ENCODE data around the gene AUTS2.

Gene AUTS2

GRCh38 chr7:69598081-69598486, at the start of gene AUTS2:
AUTS2 (plus strand) TSS chr7:69598475; CDS start chr7:69599654, 1,179 bp downstream.
- peak in 1 of 2 donors; percentile 43 for DNase-seq (ENCODE audit: low read depth in 2 of 2)

DNA sequence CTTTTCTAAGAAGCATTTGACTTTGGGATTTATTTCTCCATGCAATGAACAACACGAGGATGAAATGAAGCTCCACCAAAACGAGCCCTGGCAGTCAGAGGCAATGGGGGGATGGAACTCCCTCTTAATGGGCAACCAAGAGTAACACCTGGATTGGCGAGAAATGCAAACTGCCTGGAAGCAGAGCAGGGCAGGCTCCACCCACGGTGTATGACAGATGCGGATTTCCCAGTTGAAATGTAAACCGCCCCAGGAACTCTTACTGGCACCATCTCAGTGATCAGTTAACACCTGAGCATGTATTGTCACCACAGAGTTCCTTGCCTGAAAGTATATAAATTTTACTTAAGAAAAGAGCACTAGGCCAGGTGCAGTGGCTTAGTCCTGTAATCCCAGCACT, 47.3 kb upstream of the AUTS2 start:
- DNase-seq (ENCODE audit: low read depth in 2 of 2), result no peak

- DNase-seq (ENCODE audit: low read depth in 2 of 2), result no peak
Measured at GRCh38 chr7:69553190-69553589, 45.1 kb upstream of the AUTS2 start.

- no peak for DNase-seq (ENCODE audit: low read depth in 2 of 2)
Measured at GRCh38 chr7:69561266-69561960, 36.9 kb upstream of the AUTS2 start.

- no peak for DNase-seq (ENCODE audit: low read depth in 2 of 2)
Measured at GRCh38 chr7:69564454-69565417, 33.5 kb upstream of the AUTS2 start.

DNA sequence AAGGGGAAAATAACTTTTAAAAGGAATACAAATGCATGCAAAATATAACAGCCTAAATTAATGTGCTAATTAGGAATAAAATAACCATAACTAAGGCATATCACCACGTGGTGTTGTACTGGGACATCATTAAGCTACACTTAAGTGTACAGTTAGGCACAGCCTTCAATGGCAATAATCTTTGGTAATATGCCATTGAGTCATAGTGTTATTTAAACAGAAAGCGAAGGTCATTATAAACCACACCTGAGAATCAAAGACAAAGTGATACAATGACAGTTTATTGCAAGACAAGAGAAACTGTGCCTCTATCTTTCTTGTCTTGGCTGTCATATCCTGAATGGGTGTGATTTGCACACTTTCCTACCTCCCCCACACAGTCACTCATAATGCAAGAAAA, 30.5 kb upstream of the AUTS2 start:
- no peak for DNase-seq (ENCODE audit: low read depth in 2 of 2)

DNA sequence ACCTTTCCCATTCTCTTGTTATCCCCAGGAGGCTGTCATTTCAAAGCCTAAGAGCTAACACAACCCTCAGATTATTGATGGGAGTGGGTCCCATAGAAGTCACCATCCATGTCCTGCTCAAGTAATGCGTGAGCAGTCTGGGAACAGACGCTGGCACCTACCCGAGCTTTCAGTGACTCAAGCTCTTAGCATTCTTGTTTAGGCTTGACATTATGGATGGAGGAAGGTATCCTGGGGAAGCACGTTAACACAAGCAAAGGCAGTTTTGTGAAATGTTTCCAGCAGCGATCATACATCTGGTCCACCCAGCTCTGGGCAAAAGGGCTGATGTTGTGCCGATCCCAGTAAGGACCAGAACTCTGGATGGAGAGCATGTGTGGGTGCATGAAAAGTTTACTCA, 30.0 kb upstream of the AUTS2 start:
- DNase-seq (ENCODE audit: low read depth in 2 of 2), result no peak

- DNase-seq (ENCODE audit: low read depth in 2 of 2), result no peak
Measured at GRCh38 chr7:69575651-69576050, 22.6 kb upstream of the AUTS2 start.

GRCh38 chr7:69577221-69577620, 21.1 kb upstream of the AUTS2 start:
- DNase-seq (ENCODE audit: low read depth in 2 of 2), result no peak

GRCh38 chr7:69585169-69585568, 13.1 kb upstream of the AUTS2 start:
- no peak for DNase-seq (ENCODE audit: low read depth in 2 of 2)

DNA sequence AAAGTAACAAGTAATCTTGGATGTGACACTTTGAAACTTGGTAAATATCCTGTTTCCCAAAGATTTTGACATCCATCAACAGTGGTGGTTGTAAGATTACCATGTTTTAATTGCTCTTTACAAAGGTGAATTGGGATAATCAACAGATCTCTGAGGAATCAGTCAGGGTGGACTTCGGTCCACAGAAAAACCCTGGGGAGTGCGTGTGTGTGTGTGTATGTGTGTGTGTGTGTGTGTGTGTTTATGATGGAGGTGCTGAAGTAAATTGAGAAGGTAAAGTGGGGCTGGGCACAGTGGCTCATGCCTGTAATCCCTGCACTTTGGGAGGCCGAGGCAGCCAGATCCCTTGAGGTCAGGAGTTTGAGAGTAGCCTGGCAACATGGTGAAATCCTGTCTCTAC, 12.0 kb upstream of the AUTS2 start:
- DNase-seq (ENCODE audit: low read depth in 2 of 2), result no peak

GRCh38 chr7:69588773-69589172, 9.5 kb upstream of the AUTS2 start:
- no peak for DNase-seq (ENCODE audit: low read depth in 2 of 2)

- DNase-seq (ENCODE audit: low read depth in 2 of 2), result no peak
Measured at GRCh38 chr7:69591805-69592204, 6.5 kb upstream of the AUTS2 start.

GRCh38 chr7:69593511-69593910, 4.8 kb upstream of the AUTS2 start:
- DNase-seq (ENCODE audit: low read depth in 2 of 2), result no peak

- no peak for DNase-seq (ENCODE audit: low read depth in 2 of 2)
Measured at GRCh38 chr7:69595415-69595814, 2.9 kb upstream of the AUTS2 start.

- DNase-seq (ENCODE audit: low read depth in 2 of 2), result no peak
Measured at GRCh38 chr7:69596056-69596455, 2.2 kb upstream of the AUTS2 start.

DNA sequence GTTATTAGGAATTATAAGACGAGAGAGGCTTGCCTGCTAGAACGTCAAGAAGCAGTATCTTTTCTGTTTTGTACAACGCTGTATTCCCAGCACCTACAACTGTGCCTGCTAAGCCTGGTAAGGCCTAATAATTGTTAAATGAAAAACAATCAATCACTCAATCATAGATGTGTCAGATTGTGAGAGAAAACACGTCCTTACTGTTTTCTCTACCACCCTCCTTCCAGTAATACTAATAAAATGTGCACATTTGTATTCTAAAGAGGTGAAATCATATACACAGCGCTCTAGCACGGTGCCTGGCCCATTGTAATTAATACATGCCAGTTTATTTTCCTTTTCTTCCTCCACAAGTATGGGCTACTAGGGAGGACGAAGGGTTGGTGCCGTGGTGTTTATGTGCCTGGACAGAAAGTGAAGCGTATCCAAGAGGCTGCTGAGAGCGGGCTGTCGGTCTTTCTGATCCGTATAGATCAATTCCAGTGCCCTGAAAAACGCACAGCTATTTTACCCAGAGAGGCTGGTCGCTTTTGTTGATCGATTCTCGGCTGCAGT, 1.5 kb upstream of the AUTS2 start:
- DNase-seq (ENCODE audit: low read depth in 2 of 2), result no peak

DNA sequence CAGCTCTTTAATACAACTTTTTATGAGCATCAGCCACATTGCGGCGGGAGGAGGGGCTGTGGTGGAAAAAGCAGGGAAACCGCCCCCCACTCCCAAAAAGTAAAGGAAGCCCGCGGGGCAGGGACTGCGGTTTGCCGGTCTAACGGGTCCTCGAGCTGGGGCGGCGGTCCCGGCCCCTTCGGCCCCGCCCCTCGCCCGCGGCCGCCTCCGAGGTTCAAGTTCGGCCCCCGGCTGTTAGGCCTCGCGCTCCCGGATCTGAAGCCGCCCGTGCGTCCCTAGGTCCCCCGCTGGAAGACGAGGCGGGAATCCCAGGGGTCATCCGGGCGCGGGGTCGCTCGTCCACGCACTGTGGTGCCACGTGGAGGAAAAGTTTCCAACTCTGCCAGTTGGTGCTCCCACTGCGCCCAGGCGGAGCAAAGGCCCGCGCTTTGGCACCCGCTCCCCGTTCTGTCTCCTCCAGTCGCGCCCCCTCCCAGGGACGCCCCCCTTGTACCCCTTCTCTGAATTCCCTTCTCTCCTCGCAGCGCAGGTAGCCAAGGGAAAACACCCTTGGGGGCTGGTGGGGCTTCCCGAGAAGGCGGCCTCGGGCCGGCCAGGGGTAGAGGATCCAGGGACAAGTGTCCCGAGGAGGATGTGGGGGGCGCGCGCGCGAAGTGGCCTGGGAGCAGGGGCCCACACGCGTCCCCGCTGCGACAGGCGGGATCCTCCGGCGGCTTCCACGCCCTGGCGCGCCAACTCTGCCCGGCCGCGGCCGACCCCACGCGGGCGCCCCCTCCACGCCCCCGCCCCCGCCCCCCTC, 798 bp upstream of the AUTS2 start:
- no peak for DNase-seq (ENCODE audit: low read depth in 2 of 2)

DNA sequence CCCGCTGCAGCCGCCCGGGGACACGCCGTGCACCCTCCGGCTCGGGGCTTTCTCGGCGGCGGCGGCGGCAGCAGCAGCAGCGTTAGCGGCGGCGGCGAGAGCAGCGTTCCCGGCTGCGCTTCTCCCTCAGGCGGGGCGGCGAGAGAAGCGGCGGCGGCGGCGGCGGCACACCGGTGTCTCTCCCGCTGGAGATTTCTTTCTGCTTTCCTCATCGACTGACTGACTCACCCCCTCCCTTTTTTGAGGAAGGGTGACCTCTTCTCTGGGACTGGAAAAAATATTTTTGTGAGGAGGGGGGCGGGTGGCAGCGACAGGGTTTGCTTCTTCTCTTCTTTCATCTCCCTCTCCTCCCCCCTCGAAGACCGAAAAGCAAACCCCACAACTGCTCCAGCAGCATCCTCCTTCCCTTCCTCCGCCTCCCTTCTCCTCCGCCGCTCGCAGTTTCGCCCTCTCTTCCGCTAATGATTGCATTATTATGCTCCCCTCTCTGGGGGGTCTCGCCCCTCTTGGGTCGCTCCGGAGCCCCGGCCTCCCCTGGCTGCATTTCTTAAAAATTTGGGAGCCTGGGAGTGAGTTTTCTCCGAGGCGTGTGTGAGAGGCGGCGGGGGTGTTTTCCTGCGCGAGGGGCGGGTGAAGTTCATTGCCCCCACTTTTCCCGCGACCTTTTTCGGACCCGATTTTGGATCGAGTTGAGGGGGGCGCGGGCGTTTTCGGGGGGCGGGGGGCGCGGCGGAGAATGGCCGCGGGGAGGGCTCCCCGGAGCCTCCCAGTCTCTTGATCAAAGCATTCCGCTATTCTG, 411 bp downstream of the AUTS2 start:
- DNase-seq (ENCODE audit: low read depth in 2 of 2), result no peak

DNA sequence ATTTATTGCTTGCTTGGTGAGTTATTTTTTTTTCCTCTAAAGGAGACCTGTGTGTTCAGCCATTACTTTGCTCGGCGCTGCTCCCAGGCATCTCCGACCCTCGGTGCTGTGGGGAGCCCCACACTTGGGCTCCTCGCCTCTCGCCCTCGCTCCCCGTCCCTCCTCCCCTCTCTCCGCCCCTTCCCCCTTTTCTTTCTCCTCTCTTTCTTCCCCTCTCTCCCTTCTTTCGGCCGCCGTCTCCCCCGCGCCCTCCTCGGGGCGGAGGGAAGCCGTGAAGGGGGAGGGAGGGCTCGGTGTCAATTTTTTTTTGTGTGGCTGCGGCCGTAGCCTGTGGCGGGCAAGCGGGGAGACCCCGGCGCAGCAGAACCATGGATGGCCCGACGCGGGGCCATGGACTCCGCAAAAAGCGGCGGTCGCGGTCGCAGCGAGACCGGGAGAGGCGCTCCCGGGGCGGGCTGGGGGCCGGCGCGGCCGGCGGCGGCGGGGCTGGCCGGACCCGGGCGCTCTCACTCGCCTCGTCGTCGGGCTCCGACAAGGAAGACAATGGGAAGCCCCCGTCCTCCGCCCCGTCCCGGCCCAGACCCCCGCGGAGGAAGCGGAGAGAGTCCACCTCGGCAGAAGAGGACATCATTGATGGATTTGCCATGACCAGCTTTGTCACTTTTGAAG, 1.1 kb downstream of the AUTS2 start:
- no peak for DNase-seq (ENCODE audit: low read depth in 2 of 2)

Data from stimulated activated CD8-positive, alpha-beta memory T cell treated with anti-CD3 and anti-CD28 coated beads, Interleukin-15, amount 100 ng/mL, for 4 hours (primary cell).